K562 (cell line): ENCODE data around the gene PPP1R12B. TPM values are rescaled to one million over a fixed set of nuclear protein-coding genes. Genes with fewer than 3 reads are reported as not detected.
"Not testable (repeated sequence)": the region's sequence is repeated elsewhere in the genome, so short reads cannot be mapped to it uniquely, and the experiment has no call there.

Experiments used
- ATAC-seq: fragments of 200-7000 bp; cut with Tn5 transposase; 3 replicates; pipeline ENCODE4 v1.9.1; 2020; ENCODE audit warnings: moderate library complexity
- BruUV-seq: library from RNA; stranded (reverse); fragments of 400-500 nt; replicated peaks from 2 replicates; lab custom pipeline; 2021; lab: Mats Ljungman, UMichigan
- CTCF ChIA-PET: fragments of 300-600 bp; formaldehyde crosslinking; extraction: SDS; loops from one replicate; lab custom pipeline; 2021; ENCODE audit warnings: low intra/inter-chr PET ratio; lab: Yijun Ruan, JAX
- POLR2A ChIA-PET: fragments of 300-600, 350-650 bp; sonication (Branson Sonifier 250); formaldehyde crosslinking; extraction: SDS; loops from one replicate; lab custom pipeline; 2021; ENCODE audit warnings: antibody characterized with exemption, inconsistent platforms; lab: Yijun Ruan, JAX
- DNase-seq, 4 experiments: peaks; one replicate each; pipeline versions ENCODE4 v3.0.0 to v3.0.0-alpha.2; 2011 to 2018; ENCODE audit warnings: low spot score in 3 of 4, mixed read lengths in 3 of 4; ENCODE audit errors: extremely low read depth in 1 of 4
- FAIRE-seq: peaks from 2 replicates; lab custom pipeline; 2011; peaks lifted over from hg19 to GRCh38; lab: Jason Lieb, UNC
- H2AFZ ChIP-seq: 2 replicates; pipeline ENCODE4 v1.6.0; 2011; ENCODE audit warnings: low read depth, low read length, control low read depth, inconsistent platforms
- H3K27ac ChIP-seq: fragments of 200-600 bp; 3 replicates; pipeline ENCODE4 v1.8.0; 2011; ENCODE audit warnings: low read depth, mild to moderate bottlenecking, control low read depth, inconsistent platforms, low read length, moderate library complexity, mixed read lengths; ENCODE audit errors: extremely low read depth
- H3K27me3 ChIP-seq, 2 experiments: fragments of 300-600 bp in 1 of 2; 2 replicates in 1 of 2; 3 replicates in 1 of 2; pipeline versions ENCODE4 v1.6.0 to v1.8.0; 2011; ENCODE audit warnings: inconsistent platforms in 2 of 2, low read length in 2 of 2, mild to moderate bottlenecking in 1 of 2, mixed read lengths in 1 of 2, moderate library complexity in 1 of 2; ENCODE audit not compliant: control insufficient read depth in 2 of 2, insufficient read depth in 2 of 2
- H3K36me3 ChIP-seq: fragments of 300-600 bp; 3 replicates; pipeline ENCODE4 v1.8.0; 2011; ENCODE audit warnings: mild to moderate bottlenecking, low read length, inconsistent platforms; ENCODE audit not compliant: control insufficient read depth, insufficient read depth
- H3K4me1 ChIP-seq, 2 experiments: fragments of 200-600 bp in 1 of 2; replicated peaks in 1 of 2; 2 replicates in 1 of 2; 3 replicates in 1 of 2; pipeline versions ENCODE4 v1.5.1 to v1.8.0; 2011; ENCODE audit warnings: inconsistent platforms in 2 of 2, low read length in 2 of 2, mild to moderate bottlenecking in 1 of 2, mixed read lengths in 1 of 2, moderate library complexity in 1 of 2; ENCODE audit not compliant: control insufficient read depth in 2 of 2, insufficient read depth in 2 of 2
- H3K4me2 ChIP-seq: 2 replicates; pipeline ENCODE4 v1.6.1; 2011; ENCODE audit warnings: low read length, control low read depth, inconsistent platforms, mixed read lengths; ENCODE audit not compliant: insufficient read depth
- H3K4me3 ChIP-seq: fragments of 200-600 bp; sonication (generic), shearing (Covaris generic); 2 replicates; pipeline ENCODE4 v1.5.1; 2016; ENCODE audit warnings: control low read depth, inconsistent platforms
- H3K79me2 ChIP-seq: fragments of 200-600 bp; 3 replicates; pipeline ENCODE4 v1.8.0; 2011; ENCODE audit warnings: low read length, inconsistent platforms; ENCODE audit not compliant: control insufficient read depth, insufficient read depth
- H3K9ac ChIP-seq, 2 experiments: 2 replicates each; pipeline versions ENCODE4 v1.6.0 to v1.6.1; 2011; ENCODE audit warnings: low read depth in 2 of 2, low read length in 2 of 2, control low read depth in 1 of 2, inconsistent platforms in 1 of 2, mild to moderate bottlenecking in 1 of 2, mixed read lengths in 1 of 2; ENCODE audit not compliant: insufficient read depth in 1 of 2
- H3K9me1 ChIP-seq: one replicate; pipeline ENCODE4 v1.6.0; 2011; ENCODE audit warnings: inconsistent platforms, mild to moderate bottlenecking, low read length, moderate library complexity; ENCODE audit not compliant: control insufficient read depth, insufficient read depth
- H3K9me3 ChIP-seq: replicated peaks from 2 replicates; pipeline ENCODE4 v1.5.1; 2011; ENCODE audit warnings: low read depth, low read length, inconsistent platforms; ENCODE audit not compliant: control insufficient read depth, insufficient read depth
- H4K20me1 ChIP-seq: replicated peaks from 2 replicates; pipeline ENCODE4 v1.6.1; 2011; ENCODE audit warnings: low read length, inconsistent platforms, mixed read lengths; ENCODE audit not compliant: control insufficient read depth, insufficient read depth
- NFIC ChIP-seq: fragments of 450-650 bp; IDR thresholded peaks from 2 replicates; pipeline ENCODE4 v1.6.1; 2017; ENCODE audit warnings: mild to moderate bottlenecking, inconsistent platforms
- RBM22 ChIP-seq: fragments of 200-400 bp; formaldehyde crosslinking; IDR thresholded peaks from 2 replicates; pipeline ENCODE4 v1.6.1; 2018; ENCODE audit warnings: low read length, low read depth; ENCODE audit not compliant: poor library complexity, severe bottlenecking
- RFX1 ChIP-seq: fragments of 450-650 bp; IDR thresholded peaks from 2 replicates; pipeline ENCODE4 v1.6.1; 2016; ENCODE audit warnings: mild to moderate bottlenecking, moderate library complexity
- ZC3H8 ChIP-seq: fragments of 450-650 bp; IDR thresholded peaks from 2 replicates; pipeline ENCODE4 v1.6.1; 2017
- WGBS: fragments of 100-300 bp; shearing (Covaris generic); methylation state at CpG from one replicate; pipeline ENCODE4 v1.1.6; 2016; ENCODE audit warnings: low coverage, mixed read lengths; ENCODE audit not compliant: insufficient coverage; ENCODE audit errors: missing lambda C conversion rate; 5-methylcytosine and 5-hydroxymethylcytosine counted together
- in situ Hi-C: fragments of 300-500 bp; cut with MboI; formaldehyde crosslinking; loops from 4 replicates; pipeline ENCODE4 v1.15.0; 2018; ENCODE audit warnings: inconsistent platforms, mixed read lengths
- intact Hi-C: fragments of 100-400 bp; cut with micrococcal nuclease; formaldehyde crosslinking; loops from 2 replicates; pipeline ENCODE4 v1.14.2; 2022
- polyA plus RNA-seq, 8 experiments: library from polyadenylated mRNA; depleted of rRNA in 4 of 8; stranded (reverse) in 5 of 8; unstranded in 3 of 8; fragments of >200 nt; fragmentation: Nextera tagmentation in 2 of 8; fragmentation: Illumina TruSeq in 1 of 8; extraction: Ambion mirVana in 2 of 8; extraction: Trizol in 1 of 8; gene quantifications; 2 replicates each; pipeline versions ENCODE4 v1.2.1 to v1.2.3, GENCODE V29; 2011 to 2014; ENCODE audit warnings: inconsistent platforms in 1 of 8, missing spikeins in 1 of 8
- total RNA-seq, 7 experiments: library from RNA; depleted of rRNA in 6 of 7; stranded (reverse); fragments of >200 nt in 6 of 7; fragmentation: Illumina TruSeq in 2 of 7; extraction: Trizol in 2 of 7; gene quantifications; 2 replicates each; pipeline versions ENCODE4 v1.2.1 to v1.2.3, GENCODE V29; 2011 to 2021; ENCODE audit warnings: low replicate concordance in 1 of 7

The PPP1R12B gene
- total and polyA plus RNA-seq, 9 of the 15 experiments (the other 6 are each of a cell fraction or from before 2014, with no cell fraction given) = 0.73 to 16.9 (median 13.6) TPM

- no TSS peak for BruUV-seq
These were observed 90.8 kb downstream of the PPP1R12B start for GRCh38 chr1:202439308-202439707.

DNA sequence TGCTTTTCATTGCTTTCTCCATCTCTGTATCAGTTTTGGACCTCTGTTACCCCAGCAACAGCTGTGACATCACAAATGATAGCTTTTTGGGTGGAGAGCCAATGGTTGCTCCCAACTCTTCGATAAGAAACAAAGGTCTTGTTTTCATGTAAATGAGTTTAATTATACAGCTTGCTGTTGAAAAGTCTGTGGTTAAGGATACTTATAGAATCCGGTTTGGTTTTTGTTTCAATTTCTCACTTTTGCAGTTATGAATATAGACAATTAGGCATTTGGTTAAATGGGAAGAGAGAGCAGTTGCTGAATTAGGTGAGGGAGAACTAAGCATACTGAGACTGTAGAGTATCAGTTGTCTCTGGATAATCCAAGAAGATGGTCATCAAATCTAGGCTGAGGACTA lies 99.6 kb downstream of the PPP1R12B start:
- H2AFZ ChIP-seq, H3K79me2 ChIP-seq, FAIRE-seq, H3K9ac ChIP-seq, BruUV-seq, H3K4me1 ChIP-seq, H3K9me3 ChIP-seq, in situ Hi-C loops, H4K20me1 ChIP-seq, H3K4me3 ChIP-seq: not testable (repeated sequence)
- peaks cover 22% of the 10 kb centered on the region; the same call in 1 of the 3 replicates for H3K36me3 ChIP-seq
- POLR2A ChIA-PET = interaction anchor here (0.8 kb wide), 1 partner anchor 134 kb away, joined by 3 read pairs; no protein-coding TSS in a partner anchor
- peak; percentile 22; the same call in 1 of the 2 replicates for TF ChIP-seq RFX1
- TF ChIP-seq, all 486 proteins: peak for 1; not testable (repeated sequence) for 485
- intact Hi-C loops, H3K9me1 ChIP-seq, CTCF ChIA-PET, DNase-seq, H3K27ac ChIP-seq, H3K27me3 ChIP-seq, H3K4me2 ChIP-seq, ATAC-seq: not testable (repeated sequence)
- 64% methylated on average over 2 of the region's 2 CpGs for WGBS

More at GRCh38 chr1:202439308-202439707, 90.8 kb downstream of the PPP1R12B start:
- Histone ChIP-seq H3K4me1 (peaks cover 0 to 8% of the 10 kb centered on the region in 2 experiments; a peak in 1 of 5 replicates), H3K4me3 (no peak overlapping the region), H3K9me1 (no peaks in the 10 kb centered on the region), H3K9ac (0 out of 4 replicates have a peak overlapping the region, but pooled peaks of 1 of the 2 experiments have one; percentile 15), H3K4me2 (no peak overlapping the region), H3K27ac (no peak overlapping the region), H3K79me2 (no peaks in the 10 kb centered on the region), H3K36me3 (peaks cover 42% of the 10 kb centered on the region; the same call in 2 of the 3 replicates), H3K9me3 (no peaks in the 10 kb centered on the region), H2AFZ (no peak overlapping the region), H4K20me1 (0 out of 2 replicates have a peak, but pooled peaks cover 3% of the 10 kb centered on the region), H3K27me3 (no peaks in the 10 kb centered on the region)
- CTCF ChIA-PET = no interaction called here
- ATAC-seq = no peak
- intact Hi-C loops (no loop called here), in situ Hi-C loops (no loop called here)
- no peak for FAIRE-seq
- POLR2A ChIA-PET = no interaction called here
- TF ChIP-seq ZC3H8 (no peak), RBM22 (peak; percentile 9), NFIC (peak; percentile 54; the same call in 1 of the 2 replicates)
- no peak for DNase-seq
- 86% methylated on average over 14 of the region's 14 CpGs for WGBS

DNA sequence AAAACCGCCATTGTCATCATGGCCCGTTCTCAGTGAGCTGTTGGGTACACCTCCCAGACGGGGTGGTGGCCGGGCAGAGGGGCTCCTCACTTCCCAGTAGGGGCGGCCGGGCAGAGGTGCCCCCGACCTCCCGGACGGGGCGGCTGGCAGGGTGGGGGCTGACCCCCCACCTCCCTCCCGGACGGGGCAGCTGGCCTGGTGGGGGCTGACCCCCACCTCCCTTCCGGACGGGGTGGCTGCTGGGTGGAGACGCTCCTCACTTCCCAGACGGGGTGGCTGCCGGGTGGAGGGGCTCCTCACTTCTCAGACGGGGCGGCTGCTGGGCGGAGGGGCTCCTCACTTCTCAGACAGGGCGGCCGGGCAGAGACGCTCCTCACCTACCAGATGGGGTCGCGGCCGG lies 103.1 kb downstream of the PPP1R12B start:
- ATAC-seq, H4K20me1 ChIP-seq, CTCF ChIA-PET, in situ Hi-C loops, DNase-seq, H3K27ac ChIP-seq, H2AFZ ChIP-seq, H3K9ac ChIP-seq, H3K4me3 ChIP-seq, H3K9me1 ChIP-seq, BruUV-seq, FAIRE-seq, H3K4me2 ChIP-seq, H3K27me3 ChIP-seq, H3K79me2 ChIP-seq, intact Hi-C loops, H3K4me1 ChIP-seq, POLR2A ChIA-PET, H3K9me3 ChIP-seq: not testable (repeated sequence)
- 91% methylated on average over 6 of the region's 26 CpGs for WGBS
- peaks cover 16% of the 10 kb centered on the region; the same call in 1 of the 3 replicates for H3K36me3 ChIP-seq
